HG03066 (cell line): ENCODE data around the gene ALOX15B.

Source experiments
- ATAC-seq: cut with Tn5 transposase; IDR thresholded peaks from one replicate; pipeline ENCODE4 v1.9.1; 2021; ENCODE audit warnings: low read depth; ENCODE audit not compliant: unreplicated experiment

The ALOX15B gene, protein sequence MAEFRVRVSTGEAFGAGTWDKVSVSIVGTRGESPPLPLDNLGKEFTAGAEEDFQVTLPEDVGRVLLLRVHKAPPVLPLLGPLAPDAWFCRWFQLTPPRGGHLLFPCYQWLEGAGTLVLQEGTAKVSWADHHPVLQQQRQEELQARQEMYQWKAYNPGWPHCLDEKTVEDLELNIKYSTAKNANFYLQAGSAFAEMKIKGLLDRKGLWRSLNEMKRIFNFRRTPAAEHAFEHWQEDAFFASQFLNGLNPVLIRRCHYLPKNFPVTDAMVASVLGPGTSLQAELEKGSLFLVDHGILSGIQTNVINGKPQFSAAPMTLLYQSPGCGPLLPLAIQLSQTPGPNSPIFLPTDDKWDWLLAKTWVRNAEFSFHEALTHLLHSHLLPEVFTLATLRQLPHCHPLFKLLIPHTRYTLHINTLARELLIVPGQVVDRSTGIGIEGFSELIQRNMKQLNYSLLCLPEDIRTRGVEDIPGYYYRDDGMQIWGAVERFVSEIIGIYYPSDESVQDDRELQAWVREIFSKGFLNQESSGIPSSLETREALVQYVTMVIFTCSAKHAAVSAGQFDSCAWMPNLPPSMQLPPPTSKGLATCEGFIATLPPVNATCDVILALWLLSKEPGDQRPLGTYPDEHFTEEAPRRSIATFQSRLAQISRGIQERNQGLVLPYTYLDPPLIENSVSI

DNA sequence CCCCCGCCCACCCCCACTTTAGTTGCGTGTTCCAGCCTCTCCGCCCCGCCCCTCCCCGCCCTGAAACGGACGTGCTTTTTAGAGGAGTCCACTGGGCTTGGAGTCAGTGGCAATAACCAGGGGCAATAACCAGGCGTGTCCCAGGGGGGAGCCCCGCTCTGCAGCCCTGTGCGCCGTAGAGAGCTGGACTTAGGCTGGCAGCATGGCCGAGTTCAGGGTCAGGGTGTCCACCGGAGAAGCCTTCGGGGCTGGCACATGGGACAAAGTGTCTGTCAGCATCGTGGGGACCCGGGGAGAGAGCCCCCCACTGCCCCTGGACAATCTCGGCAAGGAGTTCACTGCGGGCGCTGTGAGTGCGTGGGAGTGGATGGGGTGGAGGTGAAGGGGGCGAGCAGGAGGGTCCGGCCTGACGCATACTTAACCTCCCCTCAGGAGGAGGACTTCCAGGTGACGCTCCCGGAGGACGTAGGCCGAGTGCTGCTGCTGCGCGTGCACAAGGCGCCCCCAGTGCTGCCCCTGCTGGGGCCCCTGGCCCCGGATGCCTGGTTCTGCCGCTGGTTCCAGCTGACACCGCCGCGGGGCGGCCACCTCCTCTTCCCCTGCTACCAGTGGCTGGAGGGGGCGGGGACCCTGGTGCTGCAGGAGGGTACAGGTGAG, at the start of gene ALOX15B:
TSS of gene ALOX15B (plus strand) at position 106 of the 657 bp plus-strand sequence. CDS start at position 203, 97 bp downstream.
- no peak for ATAC-seq

- ATAC-seq: no peak
These were observed 48.8 kb upstream of the ALOX15B start for GRCh38 chr17:7989781-7990655.

DNA sequence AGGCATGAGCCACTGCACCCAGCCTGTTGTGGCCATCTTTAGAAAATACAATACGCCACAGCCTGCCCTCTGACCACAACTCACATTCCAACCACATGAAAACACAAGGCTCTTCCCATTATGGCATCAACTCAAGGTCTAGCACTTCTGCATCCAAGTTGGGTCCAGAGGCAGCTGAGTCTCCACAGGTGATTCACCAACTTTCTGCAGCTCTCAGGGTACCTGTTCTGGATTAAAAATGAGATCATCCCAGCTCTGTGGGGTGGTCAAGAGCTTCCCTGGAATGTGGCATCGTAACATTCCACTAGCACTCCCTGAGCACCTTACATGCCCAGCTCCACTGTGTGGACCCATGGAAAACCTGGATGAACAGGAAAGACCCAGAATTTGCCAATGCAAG, 46.3 kb upstream of the ALOX15B start:
- no peak for ATAC-seq

- no peak for ATAC-seq
These were observed 45.9 kb upstream of the ALOX15B start for GRCh38 chr17:7992924-7993323.

GRCh38 chr17:7993972-7994589, 44.8 kb upstream of the ALOX15B start:
- ATAC-seq: no peak

DNA sequence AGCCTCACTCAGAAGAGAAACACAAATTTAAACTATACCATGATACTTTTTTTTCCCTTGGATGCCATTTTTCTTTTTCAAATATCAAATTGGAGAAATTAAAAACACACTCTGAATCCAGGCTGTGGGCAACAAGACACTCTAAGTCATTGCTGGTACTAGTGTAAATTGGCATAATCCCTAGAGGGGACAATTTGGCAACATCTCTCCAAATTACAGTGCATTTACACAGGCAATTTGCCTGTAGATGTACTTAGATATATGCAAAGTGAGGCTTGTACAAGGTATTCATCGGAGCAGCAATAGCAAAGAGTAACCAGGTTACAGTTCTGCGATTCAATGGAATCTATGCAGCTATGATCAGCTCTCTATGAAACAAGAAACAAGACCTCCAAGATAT, 43.1 kb upstream of the ALOX15B start:
- no peak for ATAC-seq

- no peak for ATAC-seq
These were observed 41.7 kb upstream of the ALOX15B start for GRCh38 chr17:7997186-7997585.

- ATAC-seq: no peak
These were observed 36.7 kb upstream of the ALOX15B start, which contains the start of gene GUCY2D for GRCh38 chr17:8001976-8002720. TSS of gene GUCY2D (plus strand) at chr17:8002615. CDS start at chr17:8003048, 433 bp downstream.

DNA sequence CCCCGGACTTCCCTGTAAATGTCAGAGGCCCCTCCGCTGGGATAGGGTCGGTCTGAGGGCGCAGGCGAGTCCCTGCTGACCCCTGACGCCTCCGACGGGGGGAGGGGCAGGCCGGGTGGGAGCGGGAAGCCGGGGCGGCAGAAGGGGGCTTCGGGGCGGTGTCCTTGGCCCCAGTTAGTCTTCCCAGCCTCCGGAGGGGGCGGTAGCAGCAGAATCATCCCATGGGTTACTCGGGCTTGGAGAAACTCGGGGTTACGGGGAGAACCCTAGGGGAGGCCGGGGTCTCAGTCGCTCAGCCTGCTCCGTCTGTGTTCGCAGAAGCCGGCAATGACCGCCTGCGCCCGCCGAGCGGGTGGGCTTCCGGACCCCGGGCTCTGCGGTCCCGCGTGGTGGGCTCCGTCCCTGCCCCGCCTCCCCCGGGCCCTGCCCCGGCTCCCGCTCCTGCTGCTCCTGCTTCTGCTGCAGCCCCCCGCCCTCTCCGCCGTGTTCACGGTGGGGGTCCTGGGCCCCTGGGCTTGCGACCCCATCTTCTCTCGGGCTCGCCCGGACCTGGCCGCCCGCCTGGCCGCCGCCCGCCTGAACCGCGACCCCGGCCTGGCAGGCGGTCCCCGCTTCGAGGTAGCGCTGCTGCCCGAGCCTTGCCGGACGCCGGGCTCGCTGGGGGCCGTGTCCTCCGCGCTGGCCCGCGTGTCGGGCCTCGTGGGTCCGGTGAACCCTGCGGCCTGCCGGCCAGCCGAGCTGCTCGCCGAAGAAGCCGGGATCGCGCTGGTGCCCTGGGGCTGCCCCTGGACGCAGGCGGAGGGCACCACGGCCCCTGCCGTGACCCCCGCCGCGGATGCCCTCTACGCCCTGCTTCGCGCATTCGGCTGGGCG, 35.9 kb upstream of the ALOX15B start:
- no peak for ATAC-seq

GRCh38 chr17:8003594-8004181, 35.2 kb upstream of the ALOX15B start:
- ATAC-seq: no peak

DNA sequence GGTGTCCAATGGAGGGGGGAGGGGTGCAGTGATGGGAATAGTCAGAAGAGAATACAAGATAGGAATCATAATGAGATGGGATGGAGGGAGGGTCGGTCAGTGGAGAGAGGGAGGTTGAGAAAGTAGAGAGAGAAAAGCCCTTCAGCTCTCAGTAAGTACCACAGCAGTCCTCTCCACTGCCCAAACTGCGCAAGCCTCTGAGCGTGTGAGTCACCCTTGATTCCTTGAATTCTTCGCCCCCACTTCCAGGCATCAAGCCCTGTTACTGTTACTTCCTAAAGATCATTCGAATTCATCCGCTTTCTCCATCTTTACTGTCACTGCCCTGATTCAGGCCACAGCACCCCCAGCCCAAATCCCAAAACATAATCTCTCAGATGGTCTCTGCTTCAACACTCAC, 34.0 kb upstream of the ALOX15B start:
- no peak for ATAC-seq

- ATAC-seq: no peak
These were observed 33.5 kb upstream of the ALOX15B start for GRCh38 chr17:8005357-8005756.

- no peak for ATAC-seq
These were observed 32.7 kb upstream of the ALOX15B start for GRCh38 chr17:8005967-8006730.

DNA sequence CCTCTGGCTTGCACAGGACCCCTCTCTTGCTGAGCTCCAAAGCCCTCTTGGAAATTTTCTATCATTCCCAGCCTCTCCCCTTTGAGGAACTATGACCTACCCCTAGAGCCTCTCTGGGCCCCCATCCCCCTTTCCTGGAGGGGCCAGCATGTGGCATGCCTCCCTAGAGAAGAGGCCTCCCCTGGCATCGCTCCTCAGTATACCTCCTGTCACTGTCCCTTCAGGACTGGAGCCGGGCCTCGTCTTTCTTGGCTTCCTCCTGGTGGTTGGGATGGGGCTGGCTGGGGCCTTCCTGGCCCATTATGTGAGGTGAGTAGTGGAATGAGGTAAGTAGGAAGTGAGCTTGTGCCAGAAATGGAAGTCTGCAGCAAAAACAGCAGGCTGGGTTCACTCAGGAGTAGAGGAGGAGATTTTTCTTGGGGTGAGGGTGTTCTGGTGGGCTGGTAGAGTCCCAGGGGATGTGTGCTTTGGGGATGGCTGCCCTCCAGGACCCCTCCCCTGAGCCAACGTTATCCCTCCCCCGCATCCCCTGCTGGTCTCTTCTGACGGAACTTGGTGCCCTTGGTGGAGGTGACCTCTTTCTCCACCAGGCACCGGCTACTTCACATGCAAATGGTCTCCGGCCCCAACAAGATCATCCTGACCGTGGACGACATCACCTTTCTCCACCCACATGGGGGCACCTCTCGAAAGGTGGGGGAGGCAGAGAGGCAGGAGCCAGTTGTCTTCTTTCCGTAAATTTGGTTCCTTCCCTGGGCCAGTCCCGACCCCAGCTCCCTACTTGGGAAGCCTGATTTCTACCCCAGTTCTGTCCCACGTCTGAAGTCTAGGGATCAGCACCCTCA, 31.8 kb upstream of the ALOX15B start:
- ATAC-seq: no peak

DNA sequence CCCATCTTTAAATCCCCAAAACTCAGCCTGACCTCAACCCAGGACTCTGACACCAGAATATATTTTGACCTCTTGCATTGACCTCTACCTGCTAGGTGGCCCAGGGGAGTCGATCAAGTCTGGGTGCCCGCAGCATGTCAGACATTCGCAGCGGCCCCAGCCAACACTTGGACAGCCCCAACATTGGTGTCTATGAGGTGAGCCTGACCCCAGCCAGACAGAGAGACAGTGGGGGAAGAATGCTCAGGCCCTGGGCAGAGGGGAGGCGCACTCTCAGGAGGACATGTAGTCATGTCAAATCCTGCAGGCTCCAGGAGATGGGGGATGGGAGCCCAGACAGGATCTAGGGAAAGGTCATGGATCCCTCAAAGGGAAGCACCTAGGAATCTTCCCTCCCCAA, 31.0 kb upstream of the ALOX15B start:
- ATAC-seq: no peak

DNA sequence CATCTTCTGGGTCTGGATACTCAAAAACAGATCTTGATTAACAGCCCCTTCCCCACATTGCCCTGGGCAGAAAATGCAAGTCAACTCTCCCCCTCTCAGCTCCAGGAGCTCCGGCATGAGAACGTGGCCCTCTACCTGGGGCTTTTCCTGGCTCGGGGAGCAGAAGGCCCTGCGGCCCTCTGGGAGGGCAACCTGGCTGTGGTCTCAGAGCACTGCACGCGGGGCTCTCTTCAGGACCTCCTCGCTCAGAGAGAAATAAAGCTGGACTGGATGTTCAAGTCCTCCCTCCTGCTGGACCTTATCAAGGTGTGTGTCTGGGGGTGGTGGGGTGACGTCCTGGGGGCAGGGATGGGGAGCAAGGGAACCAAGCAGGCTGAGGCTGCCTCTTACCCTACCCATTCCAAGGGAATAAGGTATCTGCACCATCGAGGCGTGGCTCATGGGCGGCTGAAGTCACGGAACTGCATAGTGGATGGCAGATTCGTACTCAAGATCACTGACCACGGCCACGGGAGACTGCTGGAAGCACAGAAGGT, 26.7 kb upstream of the ALOX15B start:
- no peak for ATAC-seq
